ENCODE data around the gene TICAM1. TPM values are rescaled to one million over a fixed set of nuclear protein-coding genes. Genes with fewer than 3 reads are reported as not detected.
"Not testable (repeated sequence)": the region's sequence is repeated elsewhere in the genome, so short reads cannot be mapped to it uniquely, and the experiment has no call there.

The TICAM1 gene
- polyA plus RNA-seq, 1 donor, result 4.0 TPM

- DNase-seq (ENCODE audit: low read depth), result not testable (repeated sequence)
These were observed 26.4 kb downstream of the TICAM1 start for GRCh38 chr19:4805140-4805539.

- DNase-seq (ENCODE audit: low read depth), result no peak
These were observed 27.5 kb downstream of the TICAM1 start for GRCh38 chr19:4803736-4804695.

GRCh38 chr19:4802711-4803110 is 28.8 kb downstream of the TICAM1 start:
- no peak for DNase-seq (ENCODE audit: low read depth)

- DNase-seq (ENCODE audit: low read depth), result no peak
These were observed 30.4 kb downstream of the TICAM1 start for GRCh38 chr19:4801085-4801619.

- no peak for DNase-seq (ENCODE audit: low read depth)
These were observed 30.9 kb downstream of the TICAM1 start for GRCh38 chr19:4800591-4801081.

GRCh38 chr19:4795400-4795799 is 36.1 kb downstream of the TICAM1 start:
- DNase-seq (ENCODE audit: low read depth), result no peak

- no peak for DNase-seq (ENCODE audit: low read depth)
These were observed 36.5 kb downstream of the TICAM1 start for GRCh38 chr19:4794971-4795370.

GRCh38 chr19:4793278-4793677 is 38.2 kb downstream of the TICAM1 start:
- not testable (repeated sequence) for DNase-seq (ENCODE audit: low read depth)

GRCh38 chr19:4792866-4793195 is 38.7 kb downstream of the TICAM1 start:
- not testable (repeated sequence) for DNase-seq (ENCODE audit: low read depth)

- not testable (repeated sequence) for DNase-seq (ENCODE audit: low read depth)
These were observed 39.3 kb downstream of the TICAM1 start for GRCh38 chr19:4792019-4792865.

- peak; percentile 100 for DNase-seq (ENCODE audit: low read depth)
These were observed 40.1 kb downstream of the TICAM1 start, which contains the start of gene FEM1A for GRCh38 chr19:4791183-4792018. TSS of gene FEM1A (plus strand) at chr19:4791734. CDS start at chr19:4791855, 121 bp downstream.

- not testable (repeated sequence) for DNase-seq (ENCODE audit: low read depth)
These were observed 45.0 kb downstream of the TICAM1 start for GRCh38 chr19:4786412-4787016.

- DNase-seq (ENCODE audit: low read depth), result no peak
These were observed 49.7 kb downstream of the TICAM1 start for GRCh38 chr19:4781801-4782200.

GRCh38 chr19:4780860-4781259 is 50.7 kb downstream of the TICAM1 start:
- no peak for DNase-seq (ENCODE audit: low read depth)

GRCh38 chr19:4778124-4778523 is 53.4 kb downstream of the TICAM1 start:
- DNase-seq (ENCODE audit: low read depth), result not testable (repeated sequence)

- DNase-seq (ENCODE audit: low read depth), result no peak
These were observed 54.9 kb downstream of the TICAM1 start for GRCh38 chr19:4776436-4777211.

- DNase-seq (ENCODE audit: low read depth), result no peak
These were observed 55.8 kb downstream of the TICAM1 start for GRCh38 chr19:4775627-4776152.

GRCh38 chr19:4774136-4774535 is 57.4 kb downstream of the TICAM1 start:
- no peak for DNase-seq (ENCODE audit: low read depth)

GRCh38 chr19:4773047-4773640 is 58.4 kb downstream of the TICAM1 start:
- DNase-seq (ENCODE audit: low read depth), result no peak
